ENCODE measurements around the gene STPG2. TPM values are rescaled to one million over a fixed set of nuclear protein-coding genes. Genes with fewer than 3 reads are reported as not detected.

STPG2 gene
- total RNA-seq, 1 donor from 2014 or later: not detected

DNA sequence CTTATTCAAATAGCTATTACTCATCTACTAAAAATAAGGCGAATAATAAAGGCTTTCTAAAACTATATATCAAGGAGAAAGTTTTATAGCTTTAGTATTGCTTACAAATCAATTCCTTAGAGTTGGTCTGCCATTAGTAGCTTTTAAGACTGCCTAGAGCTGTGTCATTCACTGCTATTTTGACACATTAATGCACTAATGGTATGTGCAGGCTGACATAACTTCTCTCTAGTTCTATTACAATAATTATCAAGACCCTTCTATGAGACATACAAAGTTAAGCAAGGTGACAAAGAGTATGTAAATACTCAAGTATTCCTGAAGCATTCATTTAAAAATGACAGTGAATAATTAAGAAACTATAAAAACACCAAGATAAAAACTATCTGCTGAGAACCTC is 625.3 kb downstream of the STPG2 start:
- no peak for DNase-seq (ENCODE audit: low read depth)

- DNase-seq (ENCODE audit: low read depth): no peak
Measured at GRCh38 chr4:97513917-97514316, 629.4 kb downstream of the STPG2 start.

Other genes with a start within 250 kb of the STPG2 start
- gene RAP1GDS1, start 117.9 kb upstream of the STPG2 start, total RNA-seq: 74.3 and 80.9 TPM in 2 replicates

Measured in myocyte (in vitro differentiated cells).